ENCODE data around the gene NR2F2. TPM values are rescaled to one million over a fixed set of nuclear protein-coding genes. Genes with fewer than 3 reads are reported as not detected.
A peak's percentile ranks its signal among the peaks of the same experiment; 100 is the strongest.

The NR2F2 gene
- not detected for total RNA-seq

DNA sequence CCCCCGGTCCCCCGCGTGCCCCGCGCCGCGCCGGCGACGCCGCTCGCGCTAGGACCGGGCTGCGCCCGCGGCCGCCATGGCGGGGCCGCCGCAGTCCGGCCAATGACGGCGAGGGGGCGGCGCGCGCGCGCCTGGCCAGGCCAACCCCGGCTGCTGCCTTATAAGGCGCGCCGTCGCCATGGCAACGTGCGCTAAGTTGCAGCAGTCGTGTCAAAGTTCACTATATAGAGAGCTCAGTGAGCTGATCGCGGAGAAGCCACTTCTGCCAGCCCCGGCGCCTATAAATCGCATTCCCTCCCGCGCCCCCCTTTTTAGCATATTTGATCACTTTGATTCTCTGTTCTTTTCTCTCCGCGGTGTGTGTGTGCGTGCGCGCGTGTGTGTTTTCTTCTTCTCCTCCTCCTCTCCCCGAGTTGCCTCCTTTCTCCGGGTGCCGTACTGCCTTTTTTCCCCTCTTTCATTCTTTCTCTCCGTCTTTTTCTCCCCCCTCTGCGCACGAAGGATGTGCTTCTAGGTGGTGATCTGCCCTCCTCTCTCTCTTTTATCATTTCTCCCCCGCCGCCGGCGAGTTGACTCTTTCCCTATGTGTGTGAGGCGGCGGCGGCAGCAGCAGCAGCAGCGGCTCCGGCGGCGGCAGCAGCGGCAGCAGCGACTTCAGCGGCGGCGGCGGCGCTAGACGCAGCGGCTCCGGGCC lies at the start of gene NR2F2:
Gene NR2F2 (plus strand): TSS at position 251 of the 694 bp plus-strand sequence. CDS start 1,406 bp downstream, outside the sequence.
- ChIA-PET CTCF (interaction anchor here (1.2 kb wide), 1 partner anchor 15 kb away, joined by 4 read pairs; no protein-coding TSS in a partner anchor), POLR2A (no interaction called here)
- H3K27me3 Mint-ChIP-seq: peaks cover 81% of the 10 kb centered on the region
- H3K9me3 Mint-ChIP-seq: no peaks in the 10 kb centered on the region
- DNase-seq: peak; percentile 68
- peaks cover 3% of the 10 kb centered on the region for H3K36me3 Mint-ChIP-seq (ENCODE audit: low read depth)
- no peak within 1 kb of the TSS for H3K27ac Mint-ChIP-seq
- TF ChIP-seq, protein P1, sequence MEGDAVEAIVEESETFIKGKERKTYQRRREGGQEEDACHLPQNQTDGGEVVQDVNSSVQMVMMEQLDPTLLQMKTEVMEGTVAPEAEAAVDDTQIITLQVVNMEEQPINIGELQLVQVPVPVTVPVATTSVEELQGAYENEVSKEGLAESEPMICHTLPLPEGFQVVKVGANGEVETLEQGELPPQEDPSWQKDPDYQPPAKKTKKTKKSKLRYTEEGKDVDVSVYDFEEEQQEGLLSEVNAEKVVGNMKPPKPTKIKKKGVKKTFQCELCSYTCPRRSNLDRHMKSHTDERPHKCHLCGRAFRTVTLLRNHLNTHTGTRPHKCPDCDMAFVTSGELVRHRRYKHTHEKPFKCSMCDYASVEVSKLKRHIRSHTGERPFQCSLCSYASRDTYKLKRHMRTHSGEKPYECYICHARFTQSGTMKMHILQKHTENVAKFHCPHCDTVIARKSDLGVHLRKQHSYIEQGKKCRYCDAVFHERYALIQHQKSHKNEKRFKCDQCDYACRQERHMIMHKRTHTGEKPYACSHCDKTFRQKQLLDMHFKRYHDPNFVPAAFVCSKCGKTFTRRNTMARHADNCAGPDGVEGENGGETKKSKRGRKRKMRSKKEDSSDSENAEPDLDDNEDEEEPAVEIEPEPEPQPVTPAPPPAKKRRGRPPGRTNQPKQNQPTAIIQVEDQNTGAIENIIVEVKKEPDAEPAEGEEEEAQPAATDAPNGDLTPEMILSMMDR (IDR thresholded peaks at IDR 0.05): no peak
- ATAC-seq: peak; percentile 85
- intact Hi-C loops (cut with micrococcal nuclease): no loop called here
- H3K4me1 Mint-ChIP-seq (ENCODE audit: low read depth): peaks cover 16% of the 10 kb centered on the region
- peak within 1 kb of the TSS; percentile 76 for H3K4me3 Mint-ChIP-seq

GRCh38 chr15:96285305-96285704 lies 45.2 kb upstream of the NR2F2 start:
- Mint-ChIP-seq H3K27me3 (peaks cover 11% of the 10 kb centered on the region), H3K36me3 (ENCODE audit: low read depth) (no peaks in the 10 kb centered on the region), H3K4me1 (ENCODE audit: low read depth) (no peaks in the 10 kb centered on the region), H3K27ac (no peak overlapping the region), H3K4me3 (no peak overlapping the region), H3K9me3 (peaks cover 2% of the 10 kb centered on the region)
- intact Hi-C loops (cut with micrococcal nuclease): no loop called here
- TF ChIP-seq, protein P1 (IDR thresholded peaks at IDR 0.05): no peak
- ChIA-PET POLR2A (interaction anchor here (0.8 kb wide), 1 partner anchor 9 kb away, joined by 3 read pairs; no protein-coding TSS in a partner anchor), CTCF (no interaction called here)
- DNase-seq (no peak), ATAC-seq (no peak)

GRCh38 chr15:96285729-96286254 lies 44.7 kb upstream of the NR2F2 start:
- intact Hi-C loops (cut with micrococcal nuclease): no loop called here
- ATAC-seq (no peak), DNase-seq (no peak)
- CTCF ChIA-PET: no interaction called here
- TF ChIP-seq, protein P1 (IDR thresholded peaks at IDR 0.05): no peak
- H3K27ac Mint-ChIP-seq: no peak overlapping the region
- H3K36me3 Mint-ChIP-seq (ENCODE audit: low read depth): no peaks in the 10 kb centered on the region
- H3K9me3 Mint-ChIP-seq: peaks cover 2% of the 10 kb centered on the region
- H3K4me3 Mint-ChIP-seq: no peak overlapping the region
- H3K4me1 Mint-ChIP-seq (ENCODE audit: low read depth): no peaks in the 10 kb centered on the region
- H3K27me3 Mint-ChIP-seq: peaks cover 14% of the 10 kb centered on the region
- POLR2A ChIA-PET: no interaction called here

GRCh38 chr15:96290679-96291078 lies 39.8 kb upstream of the NR2F2 start:
- intact Hi-C loops (cut with micrococcal nuclease): no loop called here
- Mint-ChIP-seq H3K27ac (no peak overlapping the region), H3K36me3 (ENCODE audit: low read depth) (no peaks in the 10 kb centered on the region), H3K4me3 (no peak overlapping the region), H3K4me1 (ENCODE audit: low read depth) (no peaks in the 10 kb centered on the region), H3K9me3 (no peaks in the 10 kb centered on the region), H3K27me3 (peaks cover 11% of the 10 kb centered on the region)
- ATAC-seq: no peak
- CTCF ChIA-PET: no interaction called here
- no peak for DNase-seq
- TF ChIP-seq, protein P1 (IDR thresholded peaks at IDR 0.05): no peak
- POLR2A ChIA-PET: no interaction called here

DNA sequence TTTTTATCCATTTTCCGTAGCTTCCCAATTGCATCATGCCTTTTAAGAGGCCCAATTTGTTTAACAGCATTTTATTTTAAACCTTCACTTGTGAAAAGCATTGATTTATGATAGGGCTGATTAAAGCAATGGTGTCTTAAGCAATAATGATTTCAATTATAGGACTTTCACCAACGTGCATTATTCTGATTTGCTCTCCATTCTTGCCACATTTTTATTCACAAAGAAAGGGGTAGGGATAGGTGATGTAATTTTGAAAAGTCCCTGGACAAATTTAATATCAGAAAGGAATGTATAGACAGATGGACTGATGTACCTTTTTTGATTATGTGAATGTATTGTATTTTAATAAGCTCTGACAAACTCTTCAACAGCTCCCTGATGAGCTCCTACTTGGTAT lies 37.9 kb upstream of the NR2F2 start:
- intact Hi-C loops (cut with micrococcal nuclease): no loop called here
- ATAC-seq: no peak

More for the DNA sequence above, 37.9 kb upstream of the NR2F2 start:
- TF ChIP-seq, protein P1 (IDR thresholded peaks at IDR 0.05): no peak
- Mint-ChIP-seq H3K27me3 (peaks cover 5% of the 10 kb centered on the region), H3K4me1 (ENCODE audit: low read depth) (no peaks in the 10 kb centered on the region), H3K9me3 (no peaks in the 10 kb centered on the region), H3K36me3 (ENCODE audit: low read depth) (no peaks in the 10 kb centered on the region), H3K27ac (no peak overlapping the region), H3K4me3 (no peak overlapping the region)
- POLR2A ChIA-PET: no interaction called here
- no peak for DNase-seq
- CTCF ChIA-PET: no interaction called here
